GM19467 (cell line): ENCODE measurements around the gene RFTN1.

Source experiments
- ATAC-seq: cut with Tn5 transposase; IDR thresholded peaks from one replicate; pipeline ENCODE4 v1.9.1; 2021; ENCODE audit warnings: mild to moderate bottlenecking, moderate library complexity; ENCODE audit not compliant: unreplicated experiment

RFTN1 gene

DNA sequence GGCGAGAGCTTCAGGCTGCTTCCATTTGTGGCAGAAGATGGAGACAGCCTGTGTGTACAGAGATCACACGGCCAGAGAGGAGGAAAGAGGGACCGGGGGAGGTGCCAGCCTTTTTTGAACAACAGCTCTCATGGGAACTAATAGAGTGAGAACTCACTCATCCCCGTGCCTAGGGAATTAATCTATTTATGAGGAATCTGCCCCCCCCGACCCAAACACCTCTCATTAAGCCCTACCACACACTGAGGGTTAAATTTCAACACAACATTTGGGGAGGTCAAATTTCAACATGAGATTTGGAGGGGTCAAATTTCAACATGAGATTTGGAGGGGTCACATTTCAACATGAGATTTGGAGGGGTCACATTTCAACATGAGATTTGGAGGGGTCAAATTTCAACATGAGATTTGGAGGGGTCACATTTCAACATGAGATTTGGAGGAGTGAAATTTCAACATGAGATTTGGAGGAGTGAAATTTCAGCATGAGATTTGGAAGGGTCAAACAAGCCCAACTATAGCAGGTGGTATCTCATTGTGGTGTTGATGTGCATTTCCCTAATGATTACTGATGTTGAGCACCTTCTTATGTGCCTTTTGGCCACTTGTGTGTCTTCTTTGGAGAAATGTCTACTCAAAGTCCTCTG lies 20.6 kb upstream of the RFTN1 start:
- no peak for ATAC-seq

GRCh38 chr3:16529264-16529663 lies 15.8 kb upstream of the RFTN1 start:
- no peak for ATAC-seq

GRCh38 chr3:16528581-16528993 lies 15.1 kb upstream of the RFTN1 start:
- ATAC-seq: no peak

GRCh38 chr3:16528106-16528505 lies 14.6 kb upstream of the RFTN1 start:
- no peak for ATAC-seq

DNA sequence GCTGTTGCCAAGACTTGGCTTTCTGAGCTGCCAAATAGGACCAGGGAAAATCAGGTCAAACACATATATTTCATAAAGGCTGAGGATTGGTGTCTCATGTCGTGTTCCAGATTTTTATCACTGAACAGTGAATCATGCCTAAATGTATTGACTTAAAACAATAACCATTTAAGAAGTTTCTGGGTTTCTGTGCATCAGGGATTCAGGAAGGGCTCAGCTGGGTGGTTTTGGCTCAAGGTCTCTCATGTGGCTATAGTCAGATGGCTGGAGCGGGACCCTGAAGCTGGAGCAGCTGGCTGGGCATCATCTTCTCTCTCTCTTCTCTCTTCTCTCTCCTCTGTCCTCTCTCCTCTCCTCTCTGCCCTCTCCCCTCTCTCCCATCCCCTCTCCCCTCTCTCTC lies 10.7 kb upstream of the RFTN1 start:
- ATAC-seq: no peak

- no peak for ATAC-seq
These were observed 10.3 kb upstream of the RFTN1 start for GRCh38 chr3:16523778-16524177.

DNA sequence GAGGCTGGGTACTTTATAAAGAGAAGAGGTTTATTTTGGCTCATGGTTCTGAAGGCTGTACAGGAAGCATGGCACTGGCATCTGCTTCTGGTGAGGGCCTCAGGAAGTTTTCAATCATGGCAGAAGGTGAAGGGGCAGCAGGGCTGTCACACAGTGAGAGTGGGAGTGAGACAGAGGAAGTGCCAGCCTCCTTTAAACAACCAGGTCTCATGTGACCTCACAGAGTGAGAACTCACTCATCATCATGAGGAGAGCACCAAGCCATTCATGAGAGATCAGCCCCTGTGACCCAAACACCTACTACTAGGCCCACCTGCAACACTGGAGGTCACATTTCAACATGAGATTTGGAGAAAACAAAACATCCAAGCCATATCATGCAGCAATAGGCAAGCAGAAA lies 9.3 kb upstream of the RFTN1 start:
- ATAC-seq: no peak

GRCh38 chr3:16520970-16521881 lies 7.7 kb upstream of the RFTN1 start:
- ATAC-seq: peak; percentile 35

GRCh38 chr3:16520241-16520969 lies 6.9 kb upstream of the RFTN1 start:
- no peak for ATAC-seq

DNA sequence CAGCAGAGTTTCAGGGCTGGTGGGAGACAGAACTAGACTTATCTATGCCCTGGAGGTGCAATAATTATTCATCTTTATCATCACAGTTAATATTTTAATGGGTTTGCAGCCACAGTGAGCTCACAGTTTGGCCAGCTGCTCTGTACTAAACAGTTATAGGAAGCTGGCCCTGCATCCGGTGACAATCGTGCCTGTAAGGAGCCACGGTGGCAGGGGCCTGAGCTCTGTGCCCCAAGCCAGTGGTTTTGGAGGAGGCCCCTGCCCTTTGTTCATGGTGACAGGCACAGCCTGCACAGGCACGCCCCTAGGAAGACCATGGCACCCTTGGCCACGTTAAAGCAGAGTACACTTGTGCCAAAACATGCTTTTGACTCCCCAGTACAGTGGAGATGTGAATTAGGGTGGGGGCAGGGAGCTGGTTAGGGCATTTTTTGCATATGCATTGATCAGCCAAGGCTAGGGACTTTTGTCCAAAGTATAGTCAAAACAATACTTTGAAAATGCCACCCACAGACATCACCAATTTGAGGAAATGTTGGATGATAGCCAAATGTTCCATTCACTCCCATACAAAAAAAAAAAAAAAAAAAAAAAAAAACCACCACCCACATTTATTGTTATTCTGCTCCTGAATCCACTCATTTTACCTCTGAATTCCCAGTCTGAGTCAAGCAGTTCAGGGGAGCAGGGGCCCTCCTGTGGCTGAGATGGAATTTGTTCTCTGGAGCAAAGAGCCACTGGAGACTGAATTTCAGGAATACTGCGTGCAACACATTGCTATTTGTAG lies 3.4 kb upstream of the RFTN1 start:
- no peak for ATAC-seq

DNA sequence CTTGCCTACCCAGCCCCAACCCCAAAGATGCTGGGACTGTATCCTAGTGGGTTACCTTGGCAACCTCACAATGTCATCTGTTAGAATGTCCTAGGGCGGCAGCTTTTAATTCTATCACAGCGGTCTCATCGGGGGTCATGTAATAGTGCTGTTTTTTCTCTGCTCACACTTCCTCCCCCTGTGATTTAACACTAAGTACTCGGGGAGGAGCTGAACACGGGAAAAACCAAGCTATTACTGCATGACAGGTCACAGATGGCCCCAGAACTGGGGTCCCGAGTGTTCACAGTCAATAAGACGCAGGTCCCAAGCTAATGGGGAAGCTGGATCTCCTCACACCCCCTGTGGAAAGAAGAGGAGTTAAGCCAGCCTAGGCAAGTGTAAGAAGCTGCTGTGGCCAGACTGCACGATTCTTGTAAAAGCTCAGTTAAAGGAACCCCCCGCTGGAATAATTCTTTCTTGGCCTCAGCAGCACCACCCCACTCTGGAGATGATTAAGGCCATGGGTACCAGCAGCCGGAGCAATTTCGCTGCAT lies 2.5 kb upstream of the RFTN1 start:
- no peak for ATAC-seq

- no peak for ATAC-seq
These were observed 1.4 kb upstream of the RFTN1 start for GRCh38 chr3:16514755-16515353.

- ATAC-seq: no peak
These were observed 662 bp upstream of the RFTN1 start for GRCh38 chr3:16514021-16514700.

DNA sequence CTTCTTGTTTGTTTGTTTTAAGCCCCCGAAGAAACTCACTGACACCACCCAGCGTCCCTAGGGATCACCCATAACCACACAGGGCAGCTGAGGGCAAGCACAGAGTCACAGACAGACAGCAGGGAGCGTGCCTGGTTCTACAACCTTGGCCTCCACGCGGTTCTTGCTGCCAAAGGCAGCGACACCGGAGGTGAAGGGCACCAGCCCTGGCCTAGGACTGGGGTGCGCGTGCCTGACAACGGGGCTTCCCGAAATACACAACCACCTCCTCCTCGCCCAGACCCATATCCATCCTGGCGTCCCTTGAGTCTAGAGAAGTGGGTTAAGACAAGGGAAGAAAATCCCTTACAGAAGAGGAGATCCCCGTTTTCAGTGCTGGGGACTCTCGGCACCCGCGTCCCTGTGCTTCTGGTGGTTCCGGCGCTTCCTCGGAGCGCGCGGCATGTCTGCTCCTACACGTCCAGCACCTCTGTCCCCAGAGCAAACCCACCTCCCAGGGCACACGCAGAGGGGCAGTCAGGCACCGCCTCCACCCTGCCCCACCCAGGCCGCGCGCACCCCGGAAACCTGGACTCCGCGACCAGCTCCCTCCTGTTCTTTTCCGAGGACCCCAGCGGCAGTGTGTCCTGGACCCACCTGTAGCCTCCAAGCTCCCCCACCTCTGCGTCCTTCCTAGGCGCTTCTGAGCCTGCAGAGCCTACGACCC lies 911 bp downstream of the RFTN1 start:
- peak; percentile 15 for ATAC-seq

GRCh38 chr3:16511681-16512434 lies 1.6 kb downstream of the RFTN1 start:
- ATAC-seq: peak; percentile 44

GRCh38 chr3:16510620-16511319 lies 2.7 kb downstream of the RFTN1 start:
- peak; percentile 15 for ATAC-seq

GRCh38 chr3:16509721-16510619 lies 3.5 kb downstream of the RFTN1 start:
- ATAC-seq: peak; percentile 22
